Activated CD4-positive, alpha-beta T cell treated with anti-CD3 and anti-CD28 coated beads for 48 hours (primary cell): ENCODE data around the gene LRRC74B.
"Not testable (repeated sequence)": the region's sequence is repeated elsewhere in the genome, so short reads cannot be mapped to it uniquely, and the experiment has no call there.

Experiments used
- DNase-seq: peaks from one replicate; pipeline ENCODE4 v3.0.0-alpha.2; 2020

Gene LRRC74B

GRCh38 chr22:21055880-21056319 is 10.2 kb downstream of the LRRC74B start:
- no peak for DNase-seq

GRCh38 chr22:21060363-21060762 is 14.6 kb downstream of the LRRC74B start:
- DNase-seq = not testable (repeated sequence)

- DNase-seq = not testable (repeated sequence)
Measured at GRCh38 chr22:21061660-21062321, 16.0 kb downstream of the LRRC74B start.

GRCh38 chr22:21064425-21064824 is 18.7 kb downstream of the LRRC74B start:
- not testable (repeated sequence) for DNase-seq

- DNase-seq = no peak
Measured at GRCh38 chr22:21064917-21065864, 19.4 kb downstream of the LRRC74B start.

- no peak for DNase-seq
Measured at GRCh38 chr22:21067075-21067900, 21.5 kb downstream of the LRRC74B start.

GRCh38 chr22:21067901-21068680 is 22.3 kb downstream of the LRRC74B start:
- DNase-seq = no peak

GRCh38 chr22:21068681-21069276 is 23.0 kb downstream of the LRRC74B start:
- no peak for DNase-seq

- DNase-seq = no peak
Measured at GRCh38 chr22:21069375-21069774, 23.6 kb downstream of the LRRC74B start.

- DNase-seq = no peak
Measured at GRCh38 chr22:21070690-21071615, 25.2 kb downstream of the LRRC74B start.

GRCh38 chr22:21071796-21072195 is 26.1 kb downstream of the LRRC74B start:
- not testable (repeated sequence) for DNase-seq

- DNase-seq = no peak
Measured at GRCh38 chr22:21073023-21073422, 27.3 kb downstream of the LRRC74B start.

- DNase-seq = no peak
Measured at GRCh38 chr22:21073482-21073881, 27.7 kb downstream of the LRRC74B start.

- DNase-seq = no peak
Measured at GRCh38 chr22:21074102-21074715, 28.5 kb downstream of the LRRC74B start.

- DNase-seq = no peak
Measured at GRCh38 chr22:21075516-21076138, 29.9 kb downstream of the LRRC74B start.

- no peak for DNase-seq
Measured at GRCh38 chr22:21076912-21077625, 31.3 kb downstream of the LRRC74B start.

GRCh38 chr22:21077884-21078508 is 32.2 kb downstream of the LRRC74B start:
- DNase-seq = no peak

- no peak for DNase-seq
Measured at GRCh38 chr22:21078916-21079315, 33.2 kb downstream of the LRRC74B start.
